Hematopoietic multipotent progenitor cell treated with erythropoietin and hydrocortisone succinate and interleukin-3 and kit ligand, for 6 days (in vitro differentiated cells): Measurements from ENCODE around the gene THOC6.
"Not testable (repeated sequence)": the region's sequence is repeated elsewhere in the genome, so short reads cannot be mapped to it uniquely, and the experiment has no call there.

Experiments
- DNase-seq: peaks from one replicate; pipeline ENCODE4 v3.0.0-alpha.2; 2015

Gene THOC6

GRCh38 chr16:3057181-3058138 is 33.6 kb downstream of the THOC6 start:
- DNase-seq = no peak

GRCh38 chr16:3058139-3059030 is 34.5 kb downstream of the THOC6 start:
- DNase-seq = peak; percentile 67

DNA sequence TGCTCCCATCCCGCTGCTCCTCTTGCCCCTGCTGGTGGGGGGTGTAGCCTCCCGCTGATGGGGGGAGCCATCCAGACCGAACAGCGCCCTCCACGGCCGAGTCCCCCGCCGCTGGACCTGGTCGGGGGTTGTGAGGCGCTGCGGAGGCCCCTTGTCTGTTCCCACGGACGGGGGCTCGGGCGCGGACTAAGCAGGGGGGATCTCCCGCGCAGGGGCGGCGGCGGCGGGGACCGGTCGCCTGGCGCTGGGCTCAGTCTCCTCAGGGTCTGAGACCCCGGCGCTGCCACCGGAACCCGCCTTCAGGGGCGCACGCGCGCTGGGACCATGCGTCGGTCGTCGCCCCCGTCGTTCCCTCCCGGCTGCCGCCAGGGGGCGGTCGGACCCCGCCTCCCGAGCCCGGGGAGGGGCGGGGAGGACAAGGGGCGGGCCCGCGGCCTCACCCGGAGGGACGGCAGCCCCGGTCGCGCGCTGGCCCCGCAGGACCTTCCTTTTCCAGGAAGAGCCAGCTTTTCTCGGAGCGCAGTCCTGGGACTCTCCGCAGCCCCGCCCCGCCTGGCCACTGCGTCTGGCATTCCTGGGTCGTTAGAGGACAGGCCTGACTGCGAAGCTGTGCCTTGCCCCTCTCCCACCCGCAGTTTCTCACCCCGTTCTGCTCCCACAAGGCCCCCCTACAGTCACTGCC is 35.3 kb downstream of the THOC6 start:
- peak; percentile 88 for DNase-seq

DNA sequence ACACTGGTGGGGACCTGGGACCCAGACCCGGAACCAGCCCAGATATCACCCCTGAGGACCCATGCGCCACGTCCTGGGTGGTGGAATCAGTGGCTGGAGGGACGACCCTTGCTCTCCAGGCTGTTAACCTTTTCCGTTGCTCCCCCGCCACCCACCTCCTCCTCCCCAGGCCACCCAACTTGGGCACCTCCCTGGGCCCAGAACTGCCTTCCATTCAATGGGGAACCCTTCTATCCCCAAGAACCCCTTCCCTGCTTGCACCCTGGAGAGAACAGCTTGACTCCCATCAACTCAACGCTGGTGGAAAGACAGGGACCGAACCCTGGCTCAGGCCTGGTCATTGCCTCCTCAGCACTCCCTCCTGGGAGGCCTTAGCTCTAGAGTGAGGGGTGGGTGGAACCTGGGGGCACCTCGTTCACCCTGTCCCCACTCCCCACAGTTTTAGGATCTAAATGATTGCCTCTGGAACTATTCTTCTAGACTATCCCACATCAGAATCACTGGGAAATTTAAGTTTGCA is 35.9 kb downstream of the THOC6 start:
- DNase-seq = no peak

DNA sequence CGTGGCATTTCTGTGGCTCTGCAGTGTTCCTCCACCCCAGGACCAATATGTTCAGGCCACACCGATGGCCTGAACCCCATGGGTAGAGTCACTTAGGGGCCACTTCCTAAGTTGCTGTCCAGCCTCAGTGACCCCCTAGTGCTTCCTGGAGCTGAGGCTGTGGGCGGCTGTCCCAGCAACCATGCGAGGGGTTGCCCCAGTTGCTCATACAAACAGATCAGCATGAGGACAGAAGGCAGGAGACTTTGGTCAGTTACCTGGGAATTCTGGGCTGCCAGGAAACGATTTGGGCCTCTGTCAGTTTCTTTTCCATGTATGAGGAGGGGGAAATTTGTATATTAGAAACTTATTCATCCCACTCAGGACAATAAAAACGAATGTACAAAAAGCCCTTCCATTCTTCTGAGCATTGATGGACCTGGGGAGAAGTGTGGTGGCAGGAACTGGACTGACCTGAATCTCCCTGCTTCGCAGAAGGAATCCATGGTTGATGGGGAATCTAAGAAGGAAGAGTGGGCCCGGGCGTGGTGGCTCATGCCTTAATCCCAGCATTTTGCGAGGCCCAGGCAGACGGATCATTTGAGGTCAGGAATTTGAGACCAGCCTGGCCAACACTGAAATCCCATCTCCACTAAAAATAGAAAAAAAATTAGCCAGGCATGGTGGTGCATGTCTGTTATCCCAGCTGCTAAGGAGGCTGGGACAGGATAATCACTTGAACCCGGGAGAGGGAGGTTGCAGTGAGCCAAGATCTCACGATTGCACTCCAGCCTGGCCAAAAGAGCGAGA is 36.7 kb downstream of the THOC6 start:
- no peak for DNase-seq

DNA sequence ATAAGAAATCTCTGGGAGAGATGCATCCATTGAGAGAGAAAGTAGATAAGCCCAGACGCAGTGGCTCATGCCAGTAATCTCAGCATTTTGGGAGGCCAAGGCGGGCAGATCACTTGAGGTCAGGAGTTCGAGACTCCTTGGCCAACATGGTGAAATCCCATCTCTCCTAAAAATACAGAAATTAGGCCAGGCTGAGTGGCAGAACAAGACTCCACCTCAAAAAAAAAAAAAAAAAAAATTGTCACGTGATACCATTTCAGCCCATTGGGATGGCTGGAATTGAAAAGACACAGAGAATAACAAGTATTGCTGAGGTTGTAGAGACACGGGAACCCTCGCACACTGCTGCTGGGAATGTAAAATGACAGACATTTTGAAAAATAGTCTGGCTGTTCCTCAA is 38.7 kb downstream of the THOC6 start:
- DNase-seq = no peak

DNA sequence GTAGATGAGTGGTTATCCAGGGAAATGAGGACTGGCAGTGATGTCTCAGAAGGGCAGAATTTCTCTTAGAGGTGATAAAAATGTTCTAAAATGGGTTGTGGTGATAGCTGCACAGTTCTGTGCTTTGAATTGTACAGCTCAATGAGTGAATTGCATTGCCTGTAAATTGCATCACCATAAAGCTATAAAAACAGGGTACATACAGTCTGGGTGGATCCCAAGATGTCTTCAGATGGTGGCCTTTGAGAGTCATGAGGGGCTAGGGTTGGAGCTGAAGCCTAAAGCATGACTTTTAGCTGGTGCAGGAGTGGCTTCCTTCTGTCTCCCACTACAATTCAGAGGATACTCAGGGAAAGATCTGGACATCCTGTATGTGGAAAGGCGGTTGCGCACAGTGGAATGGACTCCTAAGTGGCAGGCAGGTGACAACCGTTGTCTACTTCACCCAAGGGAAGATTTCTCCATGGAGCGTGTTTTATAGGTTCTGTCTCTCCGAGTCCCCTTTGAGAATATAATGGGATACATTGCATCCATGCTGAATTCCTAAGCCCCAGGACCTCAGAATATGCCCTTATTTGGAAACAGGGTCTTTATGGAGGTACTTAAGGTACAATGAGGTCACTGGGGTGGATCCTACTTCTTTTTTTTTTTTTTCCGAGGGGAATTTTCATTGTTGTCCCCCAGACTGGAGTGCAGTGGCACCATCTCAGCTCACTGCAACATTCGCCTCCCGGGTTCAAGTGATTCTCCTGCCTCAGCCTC is 40.0 kb downstream of the THOC6 start:
- DNase-seq = no peak

- no peak for DNase-seq
Measured at GRCh38 chr16:3065069-3065741, 41.4 kb downstream of the THOC6 start, which contains the start of gene IL32. IL32 (plus strand) TSS chr16:3065640; CDS start chr16:3065812, 172 bp downstream.

- no peak for DNase-seq
Measured at GRCh38 chr16:3065742-3066439, 42.1 kb downstream of the THOC6 start.

GRCh38 chr16:3066440-3066748 is 42.6 kb downstream of the THOC6 start:
- DNase-seq = no peak

DNA sequence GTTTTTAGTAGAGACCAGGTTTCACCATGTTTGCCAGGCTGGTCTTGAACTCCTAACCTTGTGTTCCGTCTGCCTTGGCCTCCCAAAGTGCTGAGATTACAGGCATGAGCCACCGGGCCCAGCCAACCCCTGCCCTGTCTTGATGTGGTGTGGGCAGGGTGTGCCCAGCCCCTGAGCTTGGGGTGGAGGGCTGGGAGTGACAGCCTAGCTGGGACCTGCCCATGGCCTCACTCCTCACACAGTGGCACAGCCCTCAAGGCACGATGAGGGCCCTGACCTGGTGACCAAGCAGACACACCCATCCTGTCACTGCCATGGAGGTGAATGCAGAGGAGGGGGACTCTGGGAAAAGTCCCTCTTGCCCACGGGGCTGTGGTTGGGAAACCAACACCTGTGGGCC is 44.7 kb downstream of the THOC6 start:
- DNase-seq = no peak

DNA sequence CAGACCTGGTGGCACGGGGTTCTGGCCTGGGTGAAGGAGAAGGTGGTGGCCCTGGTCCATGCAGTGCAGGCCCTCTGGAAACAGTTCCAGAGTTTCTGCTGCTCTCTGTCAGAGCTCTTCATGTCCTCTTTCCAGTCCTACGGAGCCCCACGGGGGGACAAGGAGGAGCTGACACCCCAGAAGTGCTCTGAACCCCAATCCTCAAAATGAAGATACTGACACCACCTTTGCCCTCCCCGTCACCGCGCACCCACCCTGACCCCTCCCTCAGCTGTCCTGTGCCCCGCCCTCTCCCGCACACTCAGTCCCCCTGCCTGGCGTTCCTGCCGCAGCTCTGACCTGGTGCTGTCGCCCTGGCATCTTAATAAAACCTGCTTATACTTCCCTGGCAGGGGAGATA is 45.3 kb downstream of the THOC6 start:
- DNase-seq = not testable (repeated sequence)

- no peak for DNase-seq
Measured at GRCh38 chr16:3070608-3071111, 46.8 kb downstream of the THOC6 start.

- no peak for DNase-seq
Measured at GRCh38 chr16:3071655-3072054, 47.8 kb downstream of the THOC6 start.

DNA sequence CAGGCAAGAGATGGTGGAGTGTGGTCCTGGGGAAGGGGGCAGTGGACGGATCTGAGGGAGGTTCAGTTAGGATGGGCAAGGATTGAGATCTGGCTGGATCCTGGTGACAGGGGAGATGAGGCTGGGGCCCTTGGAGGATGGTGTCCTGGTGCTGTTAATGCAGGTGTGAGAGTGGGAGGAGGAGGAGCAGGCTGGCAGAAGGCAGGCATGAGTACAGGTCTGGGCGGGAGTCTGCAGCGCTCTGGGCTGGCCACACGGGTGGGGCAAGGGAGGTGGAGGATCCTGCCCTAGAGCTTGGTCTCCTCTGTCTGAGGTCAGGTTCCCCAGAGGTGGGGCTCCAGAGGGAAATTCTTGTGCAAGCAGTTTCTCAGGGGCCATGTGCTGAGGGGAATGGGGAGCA is 48.3 kb downstream of the THOC6 start:
- not testable (repeated sequence) for DNase-seq

DNA sequence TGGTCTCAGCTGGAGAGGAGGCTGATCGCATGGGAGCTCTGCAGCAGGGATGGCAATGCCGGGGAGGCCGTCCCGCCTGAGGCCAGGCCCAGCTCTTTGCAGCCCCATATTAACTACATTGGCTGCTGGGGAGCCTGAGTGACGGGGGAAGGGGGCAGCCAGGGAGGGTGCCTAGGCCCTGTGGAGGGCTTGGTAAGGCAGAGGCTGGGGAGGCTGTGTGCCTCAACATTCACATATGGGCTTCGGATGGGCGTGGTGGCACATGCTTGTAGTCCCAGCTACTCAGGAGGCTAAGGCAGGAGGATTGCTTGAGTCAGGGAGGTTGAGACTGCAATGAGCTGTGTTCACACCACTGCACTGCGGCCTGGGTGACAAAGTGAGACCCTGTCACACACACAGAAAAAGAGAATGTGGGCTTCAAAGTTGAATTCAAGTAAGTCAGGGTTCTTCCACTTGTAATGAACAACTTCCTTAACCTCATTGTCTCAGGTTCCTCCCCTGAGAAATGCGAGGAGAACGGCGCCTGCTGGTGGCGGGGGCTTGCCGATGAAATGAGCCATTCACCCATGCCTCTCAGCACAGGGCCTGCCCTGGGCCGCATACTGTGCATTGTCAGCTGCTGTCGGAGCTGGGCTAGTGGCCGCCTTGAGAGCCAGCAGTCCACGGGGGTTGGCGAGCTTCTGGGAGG is 48.9 kb downstream of the THOC6 start:
- not testable (repeated sequence) for DNase-seq

DNA sequence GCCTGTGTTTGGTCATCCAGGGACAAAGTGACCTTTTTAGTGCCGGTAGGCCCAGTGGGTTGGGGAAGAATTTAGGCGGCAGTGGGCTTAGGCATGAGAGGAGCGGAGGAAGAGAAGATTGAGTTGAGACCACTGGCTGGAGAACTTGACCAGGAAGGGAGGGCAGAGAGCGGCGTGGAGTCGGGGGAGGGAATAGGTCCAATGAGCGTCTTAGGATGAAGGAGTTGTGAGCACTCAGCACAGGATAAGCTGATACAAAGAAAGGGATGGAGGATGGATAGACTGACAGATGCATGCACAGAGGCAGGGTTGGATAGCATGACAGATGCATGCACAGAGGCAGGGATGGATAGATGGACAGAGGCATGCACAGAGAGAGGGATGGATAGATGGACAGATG is 49.6 kb downstream of the THOC6 start:
- no peak for DNase-seq

- DNase-seq = peak; percentile 80
Measured at GRCh38 chr16:3074860-3075522, 51.2 kb downstream of the THOC6 start.

DNA sequence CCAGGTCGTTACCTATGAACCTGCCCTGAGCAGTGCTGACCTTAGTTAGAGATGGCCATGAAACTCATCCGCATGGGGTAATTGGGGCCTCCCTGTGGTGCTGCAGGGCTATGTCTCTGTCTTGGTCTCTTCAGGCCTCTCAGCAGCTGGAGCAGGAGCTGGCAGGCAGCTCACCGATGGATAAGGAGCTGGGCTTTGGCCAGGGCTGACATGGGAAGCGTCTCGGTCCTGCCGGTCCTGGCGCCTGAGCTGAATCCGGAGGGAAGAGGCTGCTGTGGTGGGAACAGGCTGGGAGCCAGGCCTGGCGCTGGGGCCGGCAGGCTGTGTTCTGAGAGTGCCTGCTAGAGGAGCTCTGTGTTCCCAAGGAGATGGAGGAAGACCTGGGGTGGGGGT is 51.7 kb downstream of the THOC6 start:
- no peak for DNase-seq
